MM.1S (cell line): ENCODE data around the gene IL17RD.

ENCODE experiments used
- DNase-seq: peaks from one replicate; pipeline ENCODE4 v3.0.0-alpha.2; 2015
- H2AFZ ChIP-seq: fragments of 300-600 bp; sonication (generic); 2 replicates; pipeline ENCODE4 v1.6.0; 2016; ENCODE audit warnings: antibody characterized with exemption, low read length
- H3F3A ChIP-seq: fragments of 300-600 bp; sonication (generic); 2 replicates; pipeline ENCODE4 v1.6.1; 2016; ENCODE audit warnings: mild to moderate bottlenecking, antibody characterized with exemption, low read length, moderate library complexity, mixed read lengths; ENCODE audit not compliant: insufficient read depth
- H3K27ac ChIP-seq: fragments of 300-600 bp; sonication (generic); 2 replicates; pipeline ENCODE4 v1.5.1; 2016; ENCODE audit warnings: mild to moderate bottlenecking, low read length
- H3K27me3 ChIP-seq: fragments of 300-600 bp; sonication (generic); replicated peaks from 2 replicates; pipeline ENCODE4 v1.6.0; 2016; ENCODE audit warnings: low read length; ENCODE audit not compliant: insufficient read depth
- H3K36me3 ChIP-seq: fragments of 300-600 bp; sonication (generic); replicated peaks from 2 replicates; pipeline ENCODE4 v1.6.1; 2016; ENCODE audit warnings: mild to moderate bottlenecking, low read length, mixed read lengths; ENCODE audit not compliant: insufficient read depth
- H3K4me1 ChIP-seq: fragments of 300-600 bp; sonication (generic); 2 replicates; pipeline ENCODE4 v1.6.1; 2016; ENCODE audit warnings: low read length, mixed read lengths
- H3K4me2 ChIP-seq: fragments of 300-600 bp; sonication (generic); 2 replicates; pipeline ENCODE4 v1.6.0; 2016; ENCODE audit warnings: low read depth, low read length
- H3K4me3 ChIP-seq: fragments of 300-600 bp; sonication (generic); 2 replicates; pipeline ENCODE4 v1.5.1; 2016; ENCODE audit warnings: low read length, mixed read lengths
- H3K79me2 ChIP-seq: fragments of 300-600 bp; sonication (generic); 2 replicates; pipeline ENCODE4 v1.6.1; 2016; ENCODE audit warnings: mixed run types, low read length, mixed read lengths
- H3K9ac ChIP-seq: fragments of 300-600 bp; sonication (generic); 2 replicates; pipeline ENCODE4 v1.6.1; 2016; ENCODE audit warnings: low read length, mixed read lengths
- H3K9me2 ChIP-seq: fragments of 300-600 bp; sonication (generic); replicated peaks from 2 replicates; pipeline ENCODE4 v1.6.1; 2016; ENCODE audit warnings: mild to moderate bottlenecking, low read length, mixed read lengths; ENCODE audit not compliant: insufficient read depth
- H3K9me3 ChIP-seq: fragments of 300-600 bp; sonication (generic); replicated peaks from 2 replicates; pipeline ENCODE4 v1.6.1; 2016; ENCODE audit warnings: mild to moderate bottlenecking, low read length, mixed read lengths; ENCODE audit not compliant: insufficient read depth
- H4K20me1 ChIP-seq: fragments of 300-600 bp; sonication (generic); 2 replicates; pipeline ENCODE4 v1.6.1; 2016; ENCODE audit warnings: mild to moderate bottlenecking, low read length, moderate library complexity, mixed read lengths; ENCODE audit not compliant: insufficient read depth
- EZH2 ChIP-seq: fragments of 300-600 bp; sonication (generic); optimal IDR thresholded peaks from 2 replicates; pipeline ENCODE3; 2017; ENCODE audit warnings: low read depth, mild to moderate bottlenecking, antibody characterized with exemption, low read length, mixed read lengths
- EZH2phosphoT487 ChIP-seq: fragments of 300-600 bp; sonication (generic); IDR thresholded peaks from 2 replicates; pipeline ENCODE4 v1.6.1; 2018; ENCODE audit warnings: antibody characterized with exemption, low read length
- TF ChIP-seq, protein P1 (sequence below): fragments of 300-600 bp; sonication (generic); IDR thresholded peaks from 2 replicates; pipeline ENCODE4 v1.5.1; 2016; ENCODE audit warnings: antibody characterized with exemption, low read length, mixed read lengths

The IL17RD gene

DNA sequence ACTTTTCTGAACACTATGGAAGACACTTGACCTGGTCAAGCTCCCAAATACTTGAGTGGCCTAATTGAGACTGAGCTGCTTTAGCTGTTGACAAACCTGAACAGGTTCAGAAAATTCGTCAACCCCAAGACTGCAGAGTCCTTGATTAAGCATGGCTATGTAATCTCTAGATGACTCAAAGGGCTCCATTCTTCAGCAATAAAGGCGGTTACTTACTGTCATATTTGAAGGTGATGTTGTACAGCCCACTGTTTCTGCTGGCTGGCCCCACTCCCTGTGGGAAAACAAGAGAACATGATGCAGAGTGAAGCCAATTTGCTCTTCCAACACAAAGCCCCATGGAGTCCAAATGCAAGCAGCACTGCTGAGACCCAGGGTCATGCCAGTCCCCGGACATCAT is 45.1 kb downstream of the IL17RD start:
- H3K4me1 ChIP-seq = no peaks in the 10 kb centered on the region
- no peak overlapping the region for H3K27ac ChIP-seq
- no peak overlapping the region for H3K4me3 ChIP-seq
- no peaks in the 10 kb centered on the region for H3K9me2 ChIP-seq
- no peak for DNase-seq
- no peak overlapping the region for H3K4me2 ChIP-seq
- no peaks in the 10 kb centered on the region for H4K20me1 ChIP-seq
- H3K9ac ChIP-seq = no peak overlapping the region
- no peaks in the 10 kb centered on the region for H3K27me3 ChIP-seq
- TF ChIP-seq EZH2 = no peak
- TF ChIP-seq, protein P1, sequence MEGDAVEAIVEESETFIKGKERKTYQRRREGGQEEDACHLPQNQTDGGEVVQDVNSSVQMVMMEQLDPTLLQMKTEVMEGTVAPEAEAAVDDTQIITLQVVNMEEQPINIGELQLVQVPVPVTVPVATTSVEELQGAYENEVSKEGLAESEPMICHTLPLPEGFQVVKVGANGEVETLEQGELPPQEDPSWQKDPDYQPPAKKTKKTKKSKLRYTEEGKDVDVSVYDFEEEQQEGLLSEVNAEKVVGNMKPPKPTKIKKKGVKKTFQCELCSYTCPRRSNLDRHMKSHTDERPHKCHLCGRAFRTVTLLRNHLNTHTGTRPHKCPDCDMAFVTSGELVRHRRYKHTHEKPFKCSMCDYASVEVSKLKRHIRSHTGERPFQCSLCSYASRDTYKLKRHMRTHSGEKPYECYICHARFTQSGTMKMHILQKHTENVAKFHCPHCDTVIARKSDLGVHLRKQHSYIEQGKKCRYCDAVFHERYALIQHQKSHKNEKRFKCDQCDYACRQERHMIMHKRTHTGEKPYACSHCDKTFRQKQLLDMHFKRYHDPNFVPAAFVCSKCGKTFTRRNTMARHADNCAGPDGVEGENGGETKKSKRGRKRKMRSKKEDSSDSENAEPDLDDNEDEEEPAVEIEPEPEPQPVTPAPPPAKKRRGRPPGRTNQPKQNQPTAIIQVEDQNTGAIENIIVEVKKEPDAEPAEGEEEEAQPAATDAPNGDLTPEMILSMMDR = no peak
- TF ChIP-seq EZH2phosphoT487 = no peak
- H3K36me3 ChIP-seq = no peaks in the 10 kb centered on the region
- H3K79me2 ChIP-seq = no peaks in the 10 kb centered on the region
- no peaks in the 10 kb centered on the region for H3F3A ChIP-seq
- no peaks in the 10 kb centered on the region for H3K9me3 ChIP-seq
- no peak overlapping the region for H2AFZ ChIP-seq

DNA sequence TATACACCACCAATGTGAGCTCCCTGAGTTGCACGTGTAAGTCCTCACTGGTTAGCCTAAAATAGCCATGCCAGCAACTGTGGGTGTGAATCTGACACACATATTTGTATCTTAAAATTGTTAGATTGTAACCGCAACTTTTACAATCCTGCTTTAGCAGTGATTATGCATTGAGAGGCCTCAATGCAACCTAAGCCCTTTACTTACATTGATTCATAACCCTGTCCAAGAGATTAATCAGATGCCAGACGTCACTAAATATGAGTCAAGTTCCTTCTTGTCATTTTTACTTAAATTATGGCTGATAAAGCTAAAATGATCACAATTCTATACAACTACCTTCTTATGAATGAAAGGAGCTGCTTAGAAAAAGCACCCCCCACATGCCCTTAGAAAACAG is 46.9 kb downstream of the IL17RD start:
- Histone ChIP-seq H3K4me2 (no peak overlapping the region), H4K20me1 (no peaks in the 10 kb centered on the region), H3K4me3 (no peak overlapping the region), H3F3A (no peaks in the 10 kb centered on the region), H3K27me3 (no peaks in the 10 kb centered on the region), H3K27ac (no peak overlapping the region), H3K4me1 (no peaks in the 10 kb centered on the region), H2AFZ (no peak overlapping the region), H3K79me2 (no peaks in the 10 kb centered on the region), H3K9ac (no peak overlapping the region), H3K9me3 (no peaks in the 10 kb centered on the region), H3K9me2 (no peaks in the 10 kb centered on the region), H3K36me3 (no peaks in the 10 kb centered on the region)
- TF ChIP-seq, protein P1 = no peak
- no peak for TF ChIP-seq EZH2
- TF ChIP-seq EZH2phosphoT487 = no peak
- DNase-seq = no peak

DNA sequence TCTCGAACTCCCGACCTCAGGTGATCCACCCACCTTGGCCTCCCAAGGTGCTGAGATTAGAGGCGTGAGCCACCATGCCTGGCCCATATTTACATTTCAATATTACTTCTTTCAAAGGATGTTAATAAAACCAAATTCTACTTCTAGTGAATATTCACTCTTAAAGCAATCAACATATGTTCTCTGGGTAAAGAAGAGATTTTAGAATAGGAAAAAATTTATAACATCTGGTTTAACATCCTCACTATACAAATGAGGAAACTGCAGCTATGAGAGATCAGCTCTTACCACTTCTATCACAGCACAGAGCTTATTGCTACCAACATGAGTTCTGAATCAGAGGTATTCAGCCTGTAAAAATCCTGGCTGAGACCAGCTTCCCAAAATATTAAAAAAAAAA is 48.7 kb downstream of the IL17RD start:
- Histone ChIP-seq H4K20me1 (no peaks in the 10 kb centered on the region), H3K9ac (no peak overlapping the region), H3K27ac (no peak overlapping the region), H3K4me2 (no peak overlapping the region), H3K79me2 (no peaks in the 10 kb centered on the region), H2AFZ (no peak overlapping the region), H3K9me2 (no peaks in the 10 kb centered on the region), H3F3A (no peaks in the 10 kb centered on the region), H3K27me3 (no peaks in the 10 kb centered on the region), H3K4me1 (no peaks in the 10 kb centered on the region), H3K36me3 (no peaks in the 10 kb centered on the region), H3K4me3 (no peak overlapping the region), H3K9me3 (no peaks in the 10 kb centered on the region)
- TF ChIP-seq EZH2 = no peak
- TF ChIP-seq, protein P1 = no peak
- no peak for TF ChIP-seq EZH2phosphoT487
- DNase-seq = no peak
